Activated CD8-positive, alpha-beta memory T cell treated with anti-CD3 and anti-CD28 coated beads, Interleukin-2, amount 50 U/mL, for 24 hours (primary cell): Measurements from ENCODE around the gene GALNT4.

Experiments used
- DNase-seq: peaks from one replicate; pipeline ENCODE4 v3.0.0-alpha.2; 2020; ENCODE audit errors: extremely low read depth

Gene GALNT4

GRCh38 chr12:89529738-89530137, 5.1 kb upstream of the GALNT4 start:
- DNase-seq, result no peak

DNA sequence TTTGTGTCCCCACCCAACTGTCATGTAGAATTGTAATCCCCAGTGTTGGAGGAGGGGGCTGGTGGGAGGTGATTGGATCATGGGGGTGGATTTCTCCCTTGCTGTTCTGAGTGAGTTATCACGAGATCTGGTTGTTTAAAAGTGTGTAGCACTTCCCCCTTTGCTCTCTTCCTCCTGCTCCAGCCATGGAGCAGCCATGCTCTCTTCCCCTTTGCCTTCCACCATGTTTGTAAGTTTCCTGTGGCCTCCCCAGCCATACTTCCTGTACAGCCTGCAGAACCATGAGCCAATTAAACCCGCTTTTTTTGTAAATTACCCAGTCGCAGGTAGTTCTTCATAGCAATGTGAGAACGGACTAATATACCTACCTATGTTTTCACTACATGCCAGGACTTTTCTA, 3.8 kb upstream of the GALNT4 start:
- no peak for DNase-seq

- DNase-seq, result no peak
Measured at GRCh38 chr12:89525824-89526770, 1.5 kb upstream of the GALNT4 start, which contains the start of gene POC1B. Gene POC1B, minus strand, starts transcription at chr12:89526047. Its CDS starts 152 bp downstream, at chr12:89525895.

DNA sequence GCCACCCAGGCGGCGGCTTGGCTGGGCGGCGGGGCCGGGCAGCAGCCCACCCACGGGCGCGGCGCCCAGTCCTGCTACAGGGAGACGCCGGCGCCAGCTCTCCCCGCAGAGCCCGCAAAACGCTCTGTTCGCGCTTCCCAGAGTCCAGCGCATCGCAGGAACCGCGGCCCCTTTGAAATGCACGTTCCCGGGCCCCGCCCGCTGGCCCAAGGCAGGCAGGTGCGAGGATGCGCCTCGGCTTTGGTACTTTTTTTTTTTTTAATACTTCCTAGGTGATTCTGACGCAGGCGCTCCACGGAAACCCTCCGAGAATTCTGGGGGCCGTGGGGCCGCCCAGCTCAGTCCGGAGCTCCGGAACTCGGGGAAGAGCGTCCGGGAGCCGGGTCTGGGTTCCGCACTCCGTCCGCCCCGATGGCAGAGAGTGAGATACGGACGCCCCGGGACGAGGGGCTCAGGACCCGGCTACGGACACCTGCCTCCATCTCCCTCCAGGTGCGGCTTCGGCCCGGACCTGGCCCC, 768 bp upstream of the GALNT4 start:
- DNase-seq, result no peak

- no peak for DNase-seq
Measured at GRCh38 chr12:89523843-89524540, 604 bp downstream of the GALNT4 start.

DNA sequence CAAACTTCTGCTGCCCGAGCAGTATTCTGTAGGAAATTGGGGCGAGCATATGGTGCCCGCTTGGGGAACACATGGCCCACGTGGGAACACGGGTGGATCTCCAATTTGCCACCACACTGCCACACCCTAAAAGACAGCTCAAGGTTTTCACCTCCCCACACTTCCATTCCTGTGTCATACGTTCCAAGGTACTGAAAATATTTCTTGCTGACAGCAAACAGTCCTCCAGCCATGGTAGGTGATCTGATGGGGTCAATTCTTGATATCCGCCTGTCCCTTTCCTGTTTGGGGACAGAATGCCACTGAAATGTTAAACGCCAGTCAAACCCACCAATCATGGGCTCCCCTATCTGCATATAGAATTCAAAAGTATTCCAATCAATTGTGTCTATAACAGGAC, 1.2 kb downstream of the GALNT4 start:
- DNase-seq, result no peak

- no peak for DNase-seq
Measured at GRCh38 chr12:89521364-89522223, 3.0 kb downstream of the GALNT4 start.

- DNase-seq, result no peak
Measured at GRCh38 chr12:89517720-89518119, 6.9 kb downstream of the GALNT4 start.

- DNase-seq, result no peak
Measured at GRCh38 chr12:89516633-89517032, 8.0 kb downstream of the GALNT4 start.

DNA sequence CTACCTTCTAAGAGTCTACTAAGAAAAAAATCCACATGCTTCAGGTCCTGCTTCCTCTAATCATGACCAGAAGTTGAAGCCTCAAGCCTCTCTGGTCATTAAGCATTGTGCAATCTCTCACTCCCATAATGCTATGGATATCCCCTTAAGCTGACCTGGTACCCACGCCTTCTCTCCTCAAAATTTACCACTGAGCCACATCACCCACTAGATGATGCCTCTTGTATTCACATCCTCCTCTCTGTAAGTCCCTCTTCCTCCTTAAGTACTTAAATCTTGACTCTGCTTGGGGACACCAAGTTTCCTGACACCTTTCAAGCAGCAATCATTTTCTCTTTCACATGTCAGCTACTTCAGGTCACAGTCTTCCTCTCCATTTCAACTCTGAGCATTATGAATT, 9.8 kb downstream of the GALNT4 start:
- no peak for DNase-seq

GRCh38 chr12:89513544-89513943, 11.1 kb downstream of the GALNT4 start:
- DNase-seq, result no peak

GRCh38 chr12:89507015-89507824, 17.4 kb downstream of the GALNT4 start:
- no peak for DNase-seq

GRCh38 chr12:89506050-89506449, 18.5 kb downstream of the GALNT4 start:
- no peak for DNase-seq

DNA sequence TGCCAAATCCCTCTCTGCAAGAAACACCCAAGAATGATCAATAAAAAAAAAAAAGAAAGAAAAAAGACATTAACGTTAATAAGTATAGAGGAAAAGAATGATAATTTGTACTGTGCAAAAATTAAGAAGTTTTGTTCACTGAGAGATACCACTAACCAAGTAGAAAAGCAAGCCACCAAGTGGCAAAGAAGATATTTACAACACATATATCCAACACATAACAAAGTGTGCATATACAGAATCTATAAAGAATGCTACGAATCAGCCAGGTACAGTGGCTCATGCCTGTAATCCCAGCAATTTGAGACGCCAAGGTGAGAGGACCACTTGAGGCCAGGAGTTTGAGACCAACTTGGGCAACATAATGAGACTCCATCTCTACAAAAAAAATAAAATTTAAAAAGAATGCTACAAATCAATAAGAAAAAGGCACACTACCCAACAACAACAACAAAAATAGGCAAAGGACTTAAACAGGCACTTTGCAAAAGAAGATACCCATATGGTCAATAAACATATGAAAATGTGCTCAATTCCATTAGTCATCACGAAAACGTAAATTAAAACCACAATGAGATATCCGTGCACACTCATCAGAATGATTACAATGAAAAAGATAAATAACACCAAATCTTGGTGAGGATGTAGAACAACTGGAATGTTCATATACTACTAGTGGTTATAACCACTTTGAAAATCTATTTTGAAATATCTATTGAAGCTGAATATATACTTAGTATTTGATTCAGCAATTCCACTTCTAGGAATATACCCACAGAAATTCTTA, 19.8 kb downstream of the GALNT4 start:
- DNase-seq, result no peak

GRCh38 chr12:89501793-89502192, 22.8 kb downstream of the GALNT4 start:
- no peak for DNase-seq

DNA sequence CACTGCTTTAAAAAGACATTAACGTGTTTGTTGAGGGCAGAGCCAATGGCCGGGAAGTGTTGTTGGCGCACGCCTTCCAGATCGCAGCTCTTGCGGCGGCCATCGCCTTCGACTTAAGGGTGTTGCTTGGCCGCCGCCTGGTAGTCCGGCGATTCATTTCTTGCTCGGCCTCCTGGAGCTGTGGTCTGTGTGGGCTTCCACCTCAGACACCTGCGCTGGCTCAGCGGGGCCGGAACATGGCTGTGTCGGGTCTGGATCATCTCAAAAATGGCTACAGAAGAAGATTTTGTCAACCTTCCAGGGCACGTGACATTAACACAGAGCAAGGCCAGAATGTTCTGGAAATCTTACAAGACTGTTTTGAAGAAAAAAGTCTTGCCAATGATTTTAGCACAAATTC, 24.7 kb downstream of the GALNT4 start:
- DNase-seq, result no peak

DNA sequence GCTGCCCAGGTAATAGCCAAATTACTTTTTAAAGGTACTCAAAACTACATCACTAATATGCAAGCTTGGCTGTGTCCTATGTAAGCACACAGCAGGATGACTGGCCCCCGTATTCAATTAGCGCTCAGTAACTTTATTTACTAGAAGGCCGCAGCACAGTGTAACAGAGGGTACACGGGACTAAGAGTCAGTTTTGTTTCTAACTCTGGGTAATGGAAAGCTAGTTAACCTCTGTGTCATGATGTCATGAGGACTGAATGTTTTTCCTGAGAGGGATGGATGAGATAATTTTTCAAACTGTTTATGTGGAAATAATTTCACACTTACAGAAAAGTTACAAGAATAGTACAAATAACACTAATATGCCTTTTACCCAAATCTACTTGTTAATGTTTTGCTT, 27.1 kb downstream of the GALNT4 start:
- no peak for DNase-seq

- DNase-seq, result no peak
Measured at GRCh38 chr12:89497005-89497404, 27.6 kb downstream of the GALNT4 start.

- no peak for DNase-seq
Measured at GRCh38 chr12:89494411-89495231, 30.0 kb downstream of the GALNT4 start.
